Loucy (cell line): ENCODE results near the gene TBC1D8.

Experiments
- CTCF ChIP-seq: fragments of 200-600 bp; sonication (generic); conservative IDR thresholded peaks from 2 replicates; pipeline ENCODE4 v1.5.1; 2014; ENCODE audit warnings: mild to moderate bottlenecking, antibody characterized with exemption, low read length
- EZH2phosphoT487 ChIP-seq: fragments of 200-600 bp; IDR thresholded peaks from 2 replicates; pipeline ENCODE4 v1.6.1; 2018; ENCODE audit warnings: antibody characterized with exemption, mild to moderate bottlenecking, moderate library complexity, borderline replicate concordance

GRCh38 chr2:101057051-101057933 lies 93.9 kb downstream of the TBC1D8 start:
- TF ChIP-seq EZH2phosphoT487 = no peak
- TF ChIP-seq CTCF = no peak
